Measurements from ENCODE around the gene EPS8L1.

Gene EPS8L1

DNA sequence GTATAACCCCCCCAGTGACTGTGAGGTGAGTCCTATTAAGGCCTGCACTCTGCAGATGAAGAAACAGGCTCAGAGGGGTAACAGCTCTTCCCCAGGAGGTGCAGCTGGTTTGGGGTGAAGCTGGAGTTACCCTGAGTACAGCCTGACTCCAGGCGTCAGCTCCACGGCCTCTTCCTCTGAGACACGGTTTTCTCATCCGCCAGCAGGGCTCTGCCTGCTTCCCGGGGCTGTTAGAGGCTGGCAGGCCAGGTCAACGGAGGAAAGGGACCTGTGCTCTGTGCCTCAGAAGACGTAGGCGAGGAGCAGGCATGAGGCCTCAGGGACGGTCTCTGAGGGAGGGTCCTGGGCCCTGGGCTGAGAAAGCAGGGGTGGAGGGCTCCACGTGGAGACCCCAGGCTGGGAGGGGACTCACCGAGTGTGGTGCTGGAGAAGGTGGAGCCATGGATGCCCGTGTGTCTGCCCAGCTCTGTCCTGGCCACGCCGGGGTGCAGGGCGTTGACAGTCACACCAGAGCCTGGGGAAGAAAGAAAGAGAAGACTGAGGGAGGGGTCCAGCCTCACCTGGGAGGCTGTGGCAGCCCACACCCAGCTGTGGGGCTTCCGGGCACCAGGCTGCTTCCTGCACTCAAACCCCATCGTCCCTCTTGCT lies 28.6 kb upstream of the EPS8L1 start:
- TF ChIP-seq, protein P1, sequence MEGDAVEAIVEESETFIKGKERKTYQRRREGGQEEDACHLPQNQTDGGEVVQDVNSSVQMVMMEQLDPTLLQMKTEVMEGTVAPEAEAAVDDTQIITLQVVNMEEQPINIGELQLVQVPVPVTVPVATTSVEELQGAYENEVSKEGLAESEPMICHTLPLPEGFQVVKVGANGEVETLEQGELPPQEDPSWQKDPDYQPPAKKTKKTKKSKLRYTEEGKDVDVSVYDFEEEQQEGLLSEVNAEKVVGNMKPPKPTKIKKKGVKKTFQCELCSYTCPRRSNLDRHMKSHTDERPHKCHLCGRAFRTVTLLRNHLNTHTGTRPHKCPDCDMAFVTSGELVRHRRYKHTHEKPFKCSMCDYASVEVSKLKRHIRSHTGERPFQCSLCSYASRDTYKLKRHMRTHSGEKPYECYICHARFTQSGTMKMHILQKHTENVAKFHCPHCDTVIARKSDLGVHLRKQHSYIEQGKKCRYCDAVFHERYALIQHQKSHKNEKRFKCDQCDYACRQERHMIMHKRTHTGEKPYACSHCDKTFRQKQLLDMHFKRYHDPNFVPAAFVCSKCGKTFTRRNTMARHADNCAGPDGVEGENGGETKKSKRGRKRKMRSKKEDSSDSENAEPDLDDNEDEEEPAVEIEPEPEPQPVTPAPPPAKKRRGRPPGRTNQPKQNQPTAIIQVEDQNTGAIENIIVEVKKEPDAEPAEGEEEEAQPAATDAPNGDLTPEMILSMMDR (IDR thresholded peaks at IDR 0.05) = no peak
- intact Hi-C loops (cut with DNase I; ENCODE audit: low total_unique reads) = no loop called here
- Histone ChIP-seq H3K4me1 (no peaks in the 10 kb centered on the region), H3K36me3 (peaks cover 64 to 92% (median 79%) of the 10 kb centered on the region in 3 donors), H3K4me3 (no peak overlapping the region), H3K27me3 (no peaks in the 10 kb centered on the region), H3K27ac (no peak overlapping the region), H3K9me3 (no peaks in the 10 kb centered on the region)
- no peak for DNase-seq

DNA sequence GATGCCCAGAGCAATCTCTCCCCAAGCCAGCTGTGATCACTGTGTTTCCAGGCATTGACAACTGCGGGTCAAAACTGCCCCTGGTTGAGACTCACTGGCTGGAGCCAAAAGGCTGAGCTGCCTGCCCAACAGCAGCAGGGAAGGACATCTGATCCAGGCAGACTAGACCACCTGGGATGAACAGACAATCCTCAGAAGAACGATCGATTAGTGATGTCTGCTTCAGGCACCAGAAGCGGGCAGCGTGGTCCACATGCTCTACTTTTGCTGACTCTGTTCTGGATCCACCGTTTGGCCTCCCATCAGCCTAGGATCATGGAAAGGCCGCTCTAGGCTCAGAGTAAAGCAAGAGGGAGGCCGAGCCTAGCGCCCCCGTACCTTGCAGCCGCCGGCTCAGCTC lies 27.7 kb upstream of the EPS8L1 start:
- intact Hi-C loops (cut with DNase I; ENCODE audit: low total_unique reads) = no loop called here
- TF ChIP-seq, protein P1 (IDR thresholded peaks at IDR 0.05) = no peak
- no peak overlapping the region for H3K4me3 ChIP-seq
- H3K36me3 ChIP-seq = peaks cover 61 to 92% (median 77%) of the 10 kb centered on the region in 3 donors
- no peaks in the 10 kb centered on the region for H3K9me3 ChIP-seq
- DNase-seq = no peak
- H3K4me1 ChIP-seq = no peaks in the 10 kb centered on the region
- H3K27me3 ChIP-seq = no peaks in the 10 kb centered on the region
- no peak overlapping the region for H3K27ac ChIP-seq

DNA sequence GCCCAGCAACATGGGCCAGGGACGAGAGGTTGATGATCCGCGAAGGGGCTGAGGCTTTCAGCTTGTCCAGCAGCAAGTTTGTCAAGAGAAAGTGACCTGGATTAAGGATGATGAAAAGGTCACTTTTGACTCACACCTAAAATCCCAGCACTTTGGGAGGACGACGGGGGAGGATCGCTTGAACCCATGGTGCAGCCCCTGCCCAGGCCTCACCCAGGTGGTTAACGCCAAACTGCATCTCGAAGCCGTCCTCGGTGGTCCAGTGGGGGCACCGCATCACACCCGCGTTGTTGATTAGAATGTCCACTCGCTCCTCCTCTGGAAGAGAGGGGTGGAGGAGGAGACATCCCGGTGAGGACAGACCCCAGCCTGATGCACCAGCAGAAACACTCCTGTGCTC lies 27.2 kb upstream of the EPS8L1 start:
- Histone ChIP-seq H3K4me1 (no peaks in the 10 kb centered on the region), H3K4me3 (no peak overlapping the region), H3K36me3 (peaks cover 60 to 92% (median 77%) of the 10 kb centered on the region in 3 donors), H3K27ac (no peak overlapping the region), H3K27me3 (no peaks in the 10 kb centered on the region), H3K9me3 (no peaks in the 10 kb centered on the region)
- TF ChIP-seq, protein P1 (IDR thresholded peaks at IDR 0.05) = no peak
- intact Hi-C loops (cut with DNase I; ENCODE audit: low total_unique reads) = no loop called here
- DNase-seq = no peak

DNA sequence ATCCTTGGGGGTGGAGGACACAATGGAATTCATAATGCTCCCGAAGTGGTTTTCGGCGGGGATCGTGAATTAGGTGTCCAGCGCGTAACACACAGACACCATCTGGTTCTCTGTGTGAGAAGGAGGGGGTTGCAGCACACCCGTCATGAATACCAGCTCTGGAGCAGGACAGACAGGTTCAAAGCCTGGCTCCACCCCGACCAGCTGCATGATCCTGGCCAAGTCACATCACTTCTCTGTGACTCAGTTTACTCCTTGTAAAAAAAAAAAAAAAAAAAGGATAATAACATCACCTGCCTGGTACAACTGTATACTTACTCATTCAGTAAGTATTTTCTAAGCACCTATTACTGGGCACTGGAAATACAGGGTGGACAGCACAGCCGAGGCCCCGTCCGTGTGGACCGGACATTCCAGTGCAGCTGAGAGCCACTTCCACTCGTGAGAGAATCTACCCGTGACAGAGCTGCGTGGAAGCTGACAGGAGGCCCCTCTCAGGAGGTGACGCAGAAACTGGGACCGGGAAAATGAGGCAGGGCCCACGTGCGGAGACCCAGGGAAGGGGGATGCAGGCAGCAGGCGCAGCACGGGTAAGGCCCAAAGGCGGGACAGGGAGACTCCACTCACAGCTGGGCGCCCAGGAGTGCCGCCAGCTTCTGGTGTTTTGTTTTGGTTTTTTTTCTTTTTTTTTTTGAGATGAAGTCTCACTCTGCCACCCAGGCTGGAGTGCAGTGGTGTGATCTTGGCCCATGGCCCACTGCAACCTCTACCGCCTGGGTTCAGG lies 24.7 kb upstream of the EPS8L1 start:
- no peak overlapping the region for H3K4me3 ChIP-seq
- TF ChIP-seq, protein P1 (IDR thresholded peaks at IDR 0.05) = no peak
- no peaks in the 10 kb centered on the region for H3K4me1 ChIP-seq
- H3K27me3 ChIP-seq = no peaks in the 10 kb centered on the region
- intact Hi-C loops (cut with DNase I; ENCODE audit: low total_unique reads) = no loop called here
- H3K27ac ChIP-seq = no peak overlapping the region
- peaks cover 65 to 92% (median 81%) of the 10 kb centered on the region in 3 donors for H3K36me3 ChIP-seq
- no peak for DNase-seq
- no peaks in the 10 kb centered on the region for H3K9me3 ChIP-seq

DNA sequence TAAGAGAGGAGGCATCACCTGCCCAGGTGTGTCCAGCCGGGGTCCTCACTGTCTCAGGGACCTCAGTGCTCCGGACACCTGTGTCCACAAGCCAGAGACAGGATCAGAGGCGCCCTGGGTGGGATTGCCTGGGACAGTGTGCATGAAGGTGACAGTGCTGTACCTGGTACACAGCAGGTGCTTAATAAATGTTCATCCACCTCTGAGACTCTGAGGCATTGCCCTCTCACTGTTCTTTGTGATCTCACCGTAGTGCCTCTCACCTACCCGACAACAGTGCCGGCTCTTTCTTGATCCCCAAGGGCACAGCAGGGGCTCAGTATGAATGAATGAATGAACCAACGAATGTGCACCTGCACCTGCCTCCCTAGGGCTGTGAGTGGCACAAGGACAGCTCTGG lies 21.9 kb upstream of the EPS8L1 start:
- peaks cover 56 to 92% (median 81%) of the 10 kb centered on the region in 3 donors for H3K36me3 ChIP-seq
- TF ChIP-seq, protein P1 (IDR thresholded peaks at IDR 0.05) = no peak
- intact Hi-C loops (cut with DNase I; ENCODE audit: low total_unique reads) = no loop called here
- no peaks in the 10 kb centered on the region for H3K4me1 ChIP-seq
- no peak for DNase-seq
- H3K4me3 ChIP-seq = no peak overlapping the region
- no peaks in the 10 kb centered on the region for H3K9me3 ChIP-seq
- H3K27me3 ChIP-seq = no peaks in the 10 kb centered on the region
- no peak overlapping the region for H3K27ac ChIP-seq
